Renal cortex interstitium (tissue), 15 donors: ENCODE results near the gene CFAP20DC. TPM values are rescaled to one million over a fixed set of nuclear protein-coding genes. Genes with fewer than 3 reads are reported as not detected.
"Not testable (repeated sequence)": the region's sequence is repeated elsewhere in the genome, so short reads cannot be mapped to it uniquely, and the experiment has no call there.

Experiments
- DNase-seq, 11 donors: peaks; one replicate each; pipeline ENCODE4 v3.0.0-alpha.2; 2013; ENCODE audit warnings: low read depth in 9 of 11, low spot score in 4 of 11; ENCODE audit errors: extremely low read depth in 1 of 11
- long read RNA-seq, 16 experiments: transcript quantifications; one replicate each; lab custom pipeline, GENCODE V29; 2026
- polyA plus RNA-seq, 3 donors: library from polyadenylated mRNA; unstranded; fragments of 120-200 nt; gene quantifications; one replicate each; pipeline ENCODE4 v1.2.1, GENCODE V29; 2013; ENCODE audit not compliant: insufficient read length in 3 of 3

The CFAP20DC gene
- 1 to 10 TPM; 4.1 to 5.2 (median 4.7) TPM for polyA plus RNA-seq
- long read RNA-seq, donor 1, result 0 reads
- long read RNA-seq, donor 2, result 0 reads
- long read RNA-seq, donor 3, result 0 reads
- long read RNA-seq, donor 4, result 0 reads
- long read RNA-seq, donor 5, result 0 reads
- long read RNA-seq, donor 6, result 0 reads
- long read RNA-seq, donor 7, result 0 reads
- long read RNA-seq, donor 8, result 0 reads
- long read RNA-seq, donor 9, result 0 reads
- long read RNA-seq, donor 10, result 0 reads
- long read RNA-seq, donor 11, result 0 reads
- long read RNA-seq, donor 12, result 0 reads
- long read RNA-seq, donor 13, result 0 reads
- long read RNA-seq, donor 14, result 0 reads
- long read RNA-seq, donor 15, result 0 reads
- long read RNA-seq, donor 16, result 0 reads

- peak; percentile 84 to 94 (median 91) for DNase-seq
These were observed at the start of gene CFAP20DC for GRCh38 chr3:59049671-59050331. CFAP20DC (minus strand) TSS chr3:59050025; CDS start chr3:59049631, 394 bp downstream.

- not testable (repeated sequence) for DNase-seq
These were observed 48.7 kb upstream of the CFAP20DC start for GRCh38 chr3:59098516-59098915.

- DNase-seq, result no peak
These were observed 44.6 kb upstream of the CFAP20DC start for GRCh38 chr3:59094446-59094845.

- no peak for DNase-seq
These were observed 43.7 kb upstream of the CFAP20DC start for GRCh38 chr3:59093521-59093920.

GRCh38 chr3:59088761-59089160 lies 38.9 kb upstream of the CFAP20DC start:
- DNase-seq, result no peak

- no peak for DNase-seq
These were observed 36.2 kb upstream of the CFAP20DC start for GRCh38 chr3:59085976-59086375.

GRCh38 chr3:59084583-59084982 lies 34.8 kb upstream of the CFAP20DC start:
- peak in 3 of 11 donors; percentile 4 to 18 (median 6) for DNase-seq

GRCh38 chr3:59082106-59082505 lies 32.3 kb upstream of the CFAP20DC start:
- no peak for DNase-seq

- no peak for DNase-seq
These were observed 31.2 kb upstream of the CFAP20DC start for GRCh38 chr3:59081071-59081470.

GRCh38 chr3:59079962-59080361 lies 30.1 kb upstream of the CFAP20DC start:
- DNase-seq, result no peak

GRCh38 chr3:59074764-59075163 lies 24.9 kb upstream of the CFAP20DC start:
- DNase-seq, result no peak

GRCh38 chr3:59072681-59073080 lies 22.9 kb upstream of the CFAP20DC start:
- no peak for DNase-seq

GRCh38 chr3:59069838-59070237 lies 20.0 kb upstream of the CFAP20DC start:
- DNase-seq, result no peak

GRCh38 chr3:59065240-59065639 lies 15.4 kb upstream of the CFAP20DC start:
- no peak for DNase-seq

GRCh38 chr3:59064728-59065127 lies 14.9 kb upstream of the CFAP20DC start:
- no peak for DNase-seq

GRCh38 chr3:59064276-59064675 lies 14.5 kb upstream of the CFAP20DC start:
- no peak for DNase-seq

- DNase-seq, result no peak
These were observed 6.9 kb upstream of the CFAP20DC start for GRCh38 chr3:59056706-59057105.

GRCh38 chr3:59052803-59053411 lies 3.1 kb upstream of the CFAP20DC start:
- no peak for DNase-seq

GRCh38 chr3:59050811-59051414 lies 1.1 kb upstream of the CFAP20DC start:
- not testable (repeated sequence) for DNase-seq

- no peak for DNase-seq
These were observed 3.0 kb downstream of the CFAP20DC start for GRCh38 chr3:59046839-59047238.
